NK-92 treated with Interleukin-12 subunit alpha and Interleukin-12 subunit beta, amount 100 ng/mL, for 24 hours (cell line): ENCODE measurements around the gene INAFM1.
A peak's percentile ranks its signal among the peaks of the same experiment; 100 is the strongest.

Experiments
- DNase-seq: peaks from one replicate; lab custom pipeline; 2025; lab: John Stamatoyannopoulos, UW

Gene INAFM1

GRCh38 chr19:47274071-47274890 is at the start of gene INAFM1:
Gene INAFM1, plus strand, starts transcription at chr19:47274885. Its CDS starts 35 bp downstream, at chr19:47274920.
- DNase-seq = peak; percentile 96

GRCh38 chr19:47225746-47226425 is 48.8 kb upstream of the INAFM1 start:
- peak; percentile 82 for DNase-seq

GRCh38 chr19:47226426-47227351 is 48.0 kb upstream of the INAFM1 start:
- DNase-seq = peak; percentile 72

GRCh38 chr19:47227352-47228167 is 47.1 kb upstream of the INAFM1 start:
- peak; percentile 42 for DNase-seq

GRCh38 chr19:47228168-47228936 is 46.3 kb upstream of the INAFM1 start:
- no peak for DNase-seq

- DNase-seq = no peak
These were observed 45.6 kb upstream of the INAFM1 start for GRCh38 chr19:47228937-47229675.

- no peak for DNase-seq
These were observed 45.0 kb upstream of the INAFM1 start for GRCh38 chr19:47229676-47230053.

- DNase-seq = peak; percentile 68
These were observed 44.4 kb upstream of the INAFM1 start for GRCh38 chr19:47230054-47230920.

GRCh38 chr19:47230921-47231214 is 43.8 kb upstream of the INAFM1 start, which contains the start of gene BBC3:
Gene BBC3, minus strand, starts transcription at chr19:47231199. Its CDS starts 2,768 bp downstream, at chr19:47228431.
- DNase-seq = no peak

- DNase-seq = peak; percentile 82
These were observed 43.2 kb upstream of the INAFM1 start for GRCh38 chr19:47231215-47232054.

- DNase-seq = peak; percentile 20
These were observed 42.1 kb upstream of the INAFM1 start for GRCh38 chr19:47232422-47233211.

GRCh38 chr19:47236072-47236675 is 38.5 kb upstream of the INAFM1 start:
- no peak for DNase-seq

- no peak for DNase-seq
These were observed 35.5 kb upstream of the INAFM1 start for GRCh38 chr19:47239152-47239551.

- DNase-seq = peak; percentile 36
These were observed 34.9 kb upstream of the INAFM1 start for GRCh38 chr19:47239610-47240296.

GRCh38 chr19:47240556-47240955 is 34.1 kb upstream of the INAFM1 start:
- DNase-seq = no peak
